Neural cell (in vitro differentiated cells): ENCODE measurements around the gene SAT1.

ENCODE experiments used
- EP300 ChIP-seq: fragments of 450-650 bp; conservative IDR thresholded peaks from 2 replicates; pipeline ENCODE4 v1.6.1; 2014; ENCODE audit warnings: antibody characterized with exemption, mild to moderate bottlenecking, moderate library complexity; ENCODE audit not compliant: poor library complexity, severe bottlenecking
- EZH2 ChIP-seq: fragments of 200-600, 300-800 bp; shearing (Covaris generic), sonication (generic); IDR thresholded peaks from 2 replicates; pipeline ENCODE4 v1.6.1; 2014; ENCODE audit warnings: antibody characterized with exemption, low read length, borderline replicate concordance, mild to moderate bottlenecking; ENCODE audit not compliant: insufficient read depth, poor library complexity, severe bottlenecking
- MXI1 ChIP-seq: fragments of 450-650 bp; conservative IDR thresholded peaks from 2 replicates; pipeline ENCODE4 v1.6.1; 2014; ENCODE audit warnings: antibody characterized with exemption, mild to moderate bottlenecking; ENCODE audit not compliant: poor library complexity, severe bottlenecking
- POLR2AphosphoS5 ChIP-seq: IDR thresholded peaks from 2 replicates; pipeline ENCODE4 v1.6.1; 2012
- RAD21 ChIP-seq: fragments of 450-650 bp; conservative IDR thresholded peaks from 2 replicates; pipeline ENCODE4 v1.6.1; 2014; ENCODE audit warnings: antibody characterized with exemption, mild to moderate bottlenecking, moderate library complexity
- SMC3 ChIP-seq: fragments of 450-650 bp; conservative IDR thresholded peaks from 2 replicates; pipeline ENCODE4 v1.6.1; 2014; ENCODE audit warnings: antibody characterized with exemption, mild to moderate bottlenecking, moderate library complexity; ENCODE audit not compliant: poor library complexity
- TAF1 ChIP-seq: IDR thresholded peaks from 2 replicates; pipeline ENCODE4 v1.6.1; 2012; ENCODE audit warnings: low read depth
- TF ChIP-seq, protein P1 (sequence below): fragments of 450-650 bp; IDR thresholded peaks from 2 replicates; pipeline ENCODE4 v1.5.1; 2014; ENCODE audit warnings: antibody characterized with exemption, mild to moderate bottlenecking, moderate library complexity; ENCODE audit not compliant: poor library complexity, severe bottlenecking
- TF ChIP-seq, protein P2 (sequence below): IDR thresholded peaks from 2 replicates; pipeline ENCODE4 v1.6.1; 2012; ENCODE audit warnings: borderline replicate concordance

DNA sequence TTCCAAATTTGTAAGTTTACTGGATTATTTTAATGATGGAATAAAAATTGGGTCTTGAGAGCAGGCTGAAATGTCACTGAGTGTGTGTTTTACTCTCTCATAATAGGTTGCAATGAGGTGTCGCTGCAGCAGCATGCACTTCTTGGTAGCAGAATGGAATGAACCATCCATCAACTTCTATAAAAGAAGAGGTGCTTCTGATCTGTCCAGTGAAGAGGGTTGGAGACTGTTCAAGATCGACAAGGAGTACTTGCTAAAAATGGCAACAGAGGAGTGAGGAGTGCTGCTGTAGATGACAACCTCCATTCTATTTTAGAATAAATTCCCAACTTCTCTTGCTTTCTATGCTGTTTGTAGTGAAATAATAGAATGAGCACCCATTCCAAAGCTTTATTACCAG lies 2.6 kb downstream of the SAT1 start:
- TF ChIP-seq, protein P1, sequence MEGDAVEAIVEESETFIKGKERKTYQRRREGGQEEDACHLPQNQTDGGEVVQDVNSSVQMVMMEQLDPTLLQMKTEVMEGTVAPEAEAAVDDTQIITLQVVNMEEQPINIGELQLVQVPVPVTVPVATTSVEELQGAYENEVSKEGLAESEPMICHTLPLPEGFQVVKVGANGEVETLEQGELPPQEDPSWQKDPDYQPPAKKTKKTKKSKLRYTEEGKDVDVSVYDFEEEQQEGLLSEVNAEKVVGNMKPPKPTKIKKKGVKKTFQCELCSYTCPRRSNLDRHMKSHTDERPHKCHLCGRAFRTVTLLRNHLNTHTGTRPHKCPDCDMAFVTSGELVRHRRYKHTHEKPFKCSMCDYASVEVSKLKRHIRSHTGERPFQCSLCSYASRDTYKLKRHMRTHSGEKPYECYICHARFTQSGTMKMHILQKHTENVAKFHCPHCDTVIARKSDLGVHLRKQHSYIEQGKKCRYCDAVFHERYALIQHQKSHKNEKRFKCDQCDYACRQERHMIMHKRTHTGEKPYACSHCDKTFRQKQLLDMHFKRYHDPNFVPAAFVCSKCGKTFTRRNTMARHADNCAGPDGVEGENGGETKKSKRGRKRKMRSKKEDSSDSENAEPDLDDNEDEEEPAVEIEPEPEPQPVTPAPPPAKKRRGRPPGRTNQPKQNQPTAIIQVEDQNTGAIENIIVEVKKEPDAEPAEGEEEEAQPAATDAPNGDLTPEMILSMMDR, result no peak
- no peak for TF ChIP-seq POLR2AphosphoS5
- no peak for TF ChIP-seq RAD21
- TF ChIP-seq EZH2, result no peak
- no peak for TF ChIP-seq EP300
- no peak for TF ChIP-seq SMC3
- no peak for TF ChIP-seq TAF1
- TF ChIP-seq, protein P2, sequence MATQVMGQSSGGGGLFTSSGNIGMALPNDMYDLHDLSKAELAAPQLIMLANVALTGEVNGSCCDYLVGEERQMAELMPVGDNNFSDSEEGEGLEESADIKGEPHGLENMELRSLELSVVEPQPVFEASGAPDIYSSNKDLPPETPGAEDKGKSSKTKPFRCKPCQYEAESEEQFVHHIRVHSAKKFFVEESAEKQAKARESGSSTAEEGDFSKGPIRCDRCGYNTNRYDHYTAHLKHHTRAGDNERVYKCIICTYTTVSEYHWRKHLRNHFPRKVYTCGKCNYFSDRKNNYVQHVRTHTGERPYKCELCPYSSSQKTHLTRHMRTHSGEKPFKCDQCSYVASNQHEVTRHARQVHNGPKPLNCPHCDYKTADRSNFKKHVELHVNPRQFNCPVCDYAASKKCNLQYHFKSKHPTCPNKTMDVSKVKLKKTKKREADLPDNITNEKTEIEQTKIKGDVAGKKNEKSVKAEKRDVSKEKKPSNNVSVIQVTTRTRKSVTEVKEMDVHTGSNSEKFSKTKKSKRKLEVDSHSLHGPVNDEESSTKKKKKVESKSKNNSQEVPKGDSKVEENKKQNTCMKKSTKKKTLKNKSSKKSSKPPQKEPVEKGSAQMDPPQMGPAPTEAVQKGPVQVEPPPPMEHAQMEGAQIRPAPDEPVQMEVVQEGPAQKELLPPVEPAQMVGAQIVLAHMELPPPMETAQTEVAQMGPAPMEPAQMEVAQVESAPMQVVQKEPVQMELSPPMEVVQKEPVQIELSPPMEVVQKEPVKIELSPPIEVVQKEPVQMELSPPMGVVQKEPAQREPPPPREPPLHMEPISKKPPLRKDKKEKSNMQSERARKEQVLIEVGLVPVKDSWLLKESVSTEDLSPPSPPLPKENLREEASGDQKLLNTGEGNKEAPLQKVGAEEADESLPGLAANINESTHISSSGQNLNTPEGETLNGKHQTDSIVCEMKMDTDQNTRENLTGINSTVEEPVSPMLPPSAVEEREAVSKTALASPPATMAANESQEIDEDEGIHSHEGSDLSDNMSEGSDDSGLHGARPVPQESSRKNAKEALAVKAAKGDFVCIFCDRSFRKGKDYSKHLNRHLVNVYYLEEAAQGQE, result no peak
- TF ChIP-seq MXI1, result no peak
